ENCODE data around the gene ATP2C1. TPM values are rescaled to one million over a fixed set of nuclear protein-coding genes. Genes with fewer than 3 reads are reported as not detected.

The ATP2C1 gene
- total and polyA plus RNA-seq, 12 donors: 27.5 to 78.8 (median 58.4) TPM

DNA sequence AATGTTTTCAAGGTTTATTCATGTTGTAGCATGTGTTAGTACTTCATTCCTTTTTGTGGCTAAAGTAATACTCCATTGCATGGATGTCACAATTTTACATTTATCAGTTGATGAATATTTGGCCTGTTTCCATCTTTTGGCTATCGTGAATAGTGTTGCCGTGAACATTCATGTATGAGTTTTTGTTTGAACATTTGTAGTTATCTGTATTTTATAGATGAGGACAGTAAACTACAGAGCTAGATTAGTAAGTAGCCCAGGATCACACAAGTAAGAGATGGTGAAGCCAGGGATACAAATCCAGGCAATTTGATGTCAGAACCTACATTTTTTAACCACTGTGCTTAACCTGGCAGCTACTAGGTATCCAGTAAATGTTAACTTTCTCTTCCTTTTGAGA, 69.6 kb downstream of the ATP2C1 start:
- TF ChIP-seq, protein P1, sequence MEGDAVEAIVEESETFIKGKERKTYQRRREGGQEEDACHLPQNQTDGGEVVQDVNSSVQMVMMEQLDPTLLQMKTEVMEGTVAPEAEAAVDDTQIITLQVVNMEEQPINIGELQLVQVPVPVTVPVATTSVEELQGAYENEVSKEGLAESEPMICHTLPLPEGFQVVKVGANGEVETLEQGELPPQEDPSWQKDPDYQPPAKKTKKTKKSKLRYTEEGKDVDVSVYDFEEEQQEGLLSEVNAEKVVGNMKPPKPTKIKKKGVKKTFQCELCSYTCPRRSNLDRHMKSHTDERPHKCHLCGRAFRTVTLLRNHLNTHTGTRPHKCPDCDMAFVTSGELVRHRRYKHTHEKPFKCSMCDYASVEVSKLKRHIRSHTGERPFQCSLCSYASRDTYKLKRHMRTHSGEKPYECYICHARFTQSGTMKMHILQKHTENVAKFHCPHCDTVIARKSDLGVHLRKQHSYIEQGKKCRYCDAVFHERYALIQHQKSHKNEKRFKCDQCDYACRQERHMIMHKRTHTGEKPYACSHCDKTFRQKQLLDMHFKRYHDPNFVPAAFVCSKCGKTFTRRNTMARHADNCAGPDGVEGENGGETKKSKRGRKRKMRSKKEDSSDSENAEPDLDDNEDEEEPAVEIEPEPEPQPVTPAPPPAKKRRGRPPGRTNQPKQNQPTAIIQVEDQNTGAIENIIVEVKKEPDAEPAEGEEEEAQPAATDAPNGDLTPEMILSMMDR (IDR thresholded peaks at IDR 0.05): no peak
- H3K27ac ChIP-seq: no peak overlapping the region
- peaks cover 0 to 100% (median 22%) of the 10 kb centered on the region in 9 donors for H3K36me3 ChIP-seq
- ATAC-seq (no peak), DNase-seq (no peak)
- 71 to 80% methylated on average over 2 of the region's 2 CpGs for WGBS, 2 donors
- intact Hi-C loops (cut with DNase I): no loop called here
- peaks cover 0 to 5% (median 0%) of the 10 kb centered on the region in 9 donors for H3K4me1 ChIP-seq
- H3K27me3 ChIP-seq: no peaks in the 10 kb centered on the region
- no peaks in the 10 kb centered on the region for H3K9me3 ChIP-seq
- no peak overlapping the region for H3K4me3 ChIP-seq

DNA sequence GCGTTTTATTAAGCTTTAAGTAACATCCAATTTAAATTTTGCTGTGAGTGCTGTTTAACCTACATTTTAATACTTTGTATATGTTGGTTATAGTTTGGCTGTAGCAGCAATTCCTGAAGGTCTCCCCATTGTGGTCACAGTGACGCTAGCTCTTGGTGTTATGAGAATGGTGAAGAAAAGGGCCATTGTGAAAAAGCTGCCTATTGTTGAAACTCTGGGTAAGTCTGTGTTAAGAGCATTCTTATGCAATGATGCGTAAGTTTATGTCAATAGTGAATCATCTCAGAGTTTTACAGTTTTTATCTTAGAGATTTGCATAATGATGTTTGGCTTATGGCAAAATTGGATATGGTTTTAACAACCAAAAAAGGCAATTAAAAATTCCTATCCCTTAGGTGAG, 70.0 kb downstream of the ATP2C1 start:
- Histone ChIP-seq H3K4me1 (peaks cover 0 to 5% (median 0%) of the 10 kb centered on the region in 9 donors), H3K4me3 (no peak overlapping the region), H3K27ac (no peak overlapping the region), H3K9me3 (no peaks in the 10 kb centered on the region), H3K27me3 (no peaks in the 10 kb centered on the region), H3K36me3 (peaks cover 0 to 100% (median 22%) of the 10 kb centered on the region in 9 donors)
- 88 to 90% methylated on average over 3 of the region's 3 CpGs for WGBS, 2 donors
- intact Hi-C loops (cut with DNase I): no loop called here
- ATAC-seq (no peak), DNase-seq (no peak)
- TF ChIP-seq, protein P1 (IDR thresholded peaks at IDR 0.05): no peak

DNA sequence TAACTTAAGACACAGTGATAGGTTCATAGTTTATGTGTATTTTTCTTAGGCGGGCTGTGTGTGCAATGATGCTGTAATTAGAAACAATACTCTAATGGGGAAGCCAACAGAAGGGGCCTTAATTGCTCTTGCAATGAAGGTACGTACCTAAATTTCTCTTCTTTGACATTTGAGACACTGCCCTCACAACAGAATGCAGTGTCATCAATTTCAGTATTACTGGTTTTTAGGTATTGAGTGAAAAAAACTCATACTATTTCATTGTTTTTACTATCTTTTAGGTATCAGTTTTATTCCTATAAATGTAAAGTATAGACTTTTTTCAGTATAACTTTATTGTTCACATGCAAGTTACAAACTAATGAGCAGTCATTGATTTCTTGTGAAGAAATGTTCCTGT, 73.4 kb downstream of the ATP2C1 start:
- Histone ChIP-seq H3K4me3 (no peak overlapping the region), H3K27ac (no peak overlapping the region), H3K4me1 (no peaks in the 10 kb centered on the region), H3K9me3 (no peaks in the 10 kb centered on the region), H3K27me3 (no peaks in the 10 kb centered on the region), H3K36me3 (peaks cover 0 to 94% (median 23%) of the 10 kb centered on the region in 9 donors)
- ATAC-seq (no peak), DNase-seq (no peak)
- TF ChIP-seq, protein P1 (IDR thresholded peaks at IDR 0.05): no peak
- intact Hi-C loops (cut with DNase I): no loop called here
- whole genome bisulfite sequencing, 2 donors: 97 to 99% methylated on average over 2 of the region's 2 CpGs

DNA sequence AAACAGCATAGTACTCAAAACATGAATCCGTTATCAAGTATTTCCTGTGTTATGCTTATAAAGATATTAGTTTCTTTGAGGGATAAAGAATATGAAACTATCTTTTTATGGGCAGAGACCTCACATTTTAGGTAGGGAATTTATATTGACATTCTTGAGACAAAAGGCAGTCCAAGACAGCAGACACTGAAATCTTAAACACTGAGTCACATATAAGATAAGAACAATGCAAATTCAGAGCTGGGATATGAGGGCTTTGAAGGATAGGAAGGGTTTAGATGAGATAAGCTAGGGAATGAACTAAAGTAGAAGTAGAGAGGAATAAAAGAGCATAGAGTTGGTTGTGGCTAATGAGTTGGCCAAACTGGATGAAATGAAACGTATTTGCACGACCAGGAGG, 74.3 kb downstream of the ATP2C1 start:
- Histone ChIP-seq H3K9me3 (no peaks in the 10 kb centered on the region), H3K27me3 (no peaks in the 10 kb centered on the region), H3K27ac (no peak overlapping the region), H3K36me3 (peaks cover 0 to 94% (median 23%) of the 10 kb centered on the region in 9 donors), H3K4me3 (no peak overlapping the region), H3K4me1 (no peaks in the 10 kb centered on the region)
- intact Hi-C loops (cut with DNase I): no loop called here
- DNase-seq (no peak), ATAC-seq (no peak)
- TF ChIP-seq, protein P1 (IDR thresholded peaks at IDR 0.05): no peak
- WGBS, 2 donors: 94 to 95% methylated on average over 3 of the region's 3 CpGs
